GM21576 (cell line): ENCODE data around the gene ZNF460.

Experiments
- ATAC-seq: cut with Tn5 transposase; IDR thresholded peaks from one replicate; pipeline ENCODE4 v1.9.1; 2021; ENCODE audit warnings: mild to moderate bottlenecking, moderate library complexity; ENCODE audit not compliant: unreplicated experiment

ZNF460 gene

DNA sequence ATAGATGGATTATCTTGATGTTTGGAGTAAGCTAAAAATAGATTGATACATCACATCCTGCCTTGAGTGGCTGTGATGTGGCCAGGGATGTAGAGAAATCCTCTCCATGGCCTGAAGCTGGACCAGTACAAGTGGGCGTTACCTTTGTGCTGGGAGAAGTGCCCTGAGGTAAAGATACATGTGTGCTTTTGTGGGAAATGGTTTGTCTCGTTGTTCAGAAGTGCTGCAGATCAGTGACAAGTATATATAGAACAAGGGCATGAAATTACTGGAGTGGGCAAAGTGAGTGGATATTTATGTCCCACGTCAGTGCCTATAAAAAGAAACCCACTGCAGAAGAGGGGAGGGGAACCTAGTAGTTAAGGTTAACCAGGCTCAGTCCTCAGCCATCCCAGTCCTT is 58.6 kb downstream of the ZNF460 start:
- no peak for ATAC-seq

GRCh38 chr19:57342582-57342981 is 62.3 kb downstream of the ZNF460 start:
- ATAC-seq = no peak
